Mesenteric fat pad (tissue), 1 donor: ENCODE results near the gene MAT1A. TPM values are rescaled to one million over a fixed set of nuclear protein-coding genes. Genes with fewer than 3 reads are reported as not detected.
"Not testable (repeated sequence)": the region's sequence is repeated elsewhere in the genome, so short reads cannot be mapped to it uniquely, and the experiment has no call there.

Experiments
- DNase-seq: peaks from one replicate; pipeline ENCODE4 v3.0.0-alpha.2; 2020; ENCODE audit warnings: low spot score
- total RNA-seq: library from RNA; stranded (reverse); fragmentation: NEBNext Ultra II Directional; extraction: Animal tissue kit (Norgen Biotek cat#: 25700); gene quantifications from one replicate; pipeline ENCODE4 v1.2.1, GENCODE V29; 2021
- donor health status: DM: yes; HTN: yes; CAD: no.

Gene MAT1A
- total RNA-seq, 1 donor from 2014 or later, result 0.13 TPM

- not testable (repeated sequence) for DNase-seq
Measured at GRCh38 chr10:80233871-80234270, 55.6 kb downstream of the MAT1A start.

- DNase-seq, result not testable (repeated sequence)
Measured at GRCh38 chr10:80226723-80227122, 62.7 kb downstream of the MAT1A start.

- DNase-seq, result not testable (repeated sequence)
Measured at GRCh38 chr10:80223031-80223419, 66.4 kb downstream of the MAT1A start.

Other genes starting within 250 kb of the MAT1A start
- 17.8 TPM for gene TMEM254, start 211.0 kb downstream of the MAT1A start, total RNA-seq
- gene PLAC9, start 156.9 kb downstream of the MAT1A start, total RNA-seq, result 94.2 TPM
- gene ANXA11, start 84.1 kb downstream of the MAT1A start, total RNA-seq, result 456 TPM
- gene DYDC1, start 67.1 kb upstream of the MAT1A start, total RNA-seq, result not detected
- not detected for gene DYDC2, start 67.1 kb upstream of the MAT1A start, total RNA-seq
- 500 TPM for gene PRXL2A, start 118.9 kb upstream of the MAT1A start, total RNA-seq
- 177 TPM for gene TSPAN14, start 164.7 kb upstream of the MAT1A start, total RNA-seq
- 0.35 TPM for gene SH2D4B, start 248.2 kb upstream of the MAT1A start, total RNA-seq